Activated CD4-positive, alpha-beta memory T cell treated with anti-CD3 and anti-CD28 coated beads for 36 hours (primary cell): Measurements from ENCODE around the gene TOMM40. TPM values are rescaled to one million over a fixed set of nuclear protein-coding genes. Genes with fewer than 3 reads are reported as not detected.

Experiments used
- CTCF ChIA-PET: fragments of 350-600 bp; sonication (Branson Sonifier 250); formaldehyde crosslinking; loops from one replicate; lab custom pipeline; 2021; ENCODE audit warnings: antibody characterized with exemption, inconsistent platforms; lab: Charles Lee
- POLR2A ChIA-PET: fragments of 350-600 bp; sonication (Branson Sonifier 250); formaldehyde crosslinking; loops from one replicate; lab custom pipeline; 2021; ENCODE audit warnings: antibody characterized with exemption; lab: Charles Lee
- DNase-seq: peaks from one replicate; pipeline ENCODE4 v3.0.0-alpha.2; 2020
- H3K27ac Mint-ChIP-seq: one replicate; pipeline ENCODE4 v1.8.0; 2021; ENCODE audit warnings: mixed read lengths
- H3K27me3 Mint-ChIP-seq: one replicate; pipeline ENCODE4 v1.8.0; 2021; ENCODE audit warnings: mixed read lengths
- H3K36me3 Mint-ChIP-seq: one replicate; pipeline ENCODE4 v1.8.0; 2021; ENCODE audit warnings: mixed read lengths
- H3K4me1 Mint-ChIP-seq: one replicate; pipeline ENCODE4 v1.8.0; 2021; ENCODE audit warnings: low read depth, mixed read lengths
- H3K4me3 Mint-ChIP-seq: one replicate; pipeline ENCODE4 v1.8.0; 2021; ENCODE audit warnings: mild to moderate bottlenecking, mixed read lengths
- H3K9me3 Mint-ChIP-seq: one replicate; pipeline ENCODE4 v1.8.0; 2021; ENCODE audit warnings: mixed read lengths
- intact Hi-C: fragments of 100-400 bp; cut with micrococcal nuclease; formaldehyde crosslinking; loops from one replicate; pipeline ENCODE4 v1.15.1; 2023
- total RNA-seq, 2 experiments: library from RNA; stranded (reverse); gene quantifications; one replicate each; pipeline ENCODE4 v1.2.3, GENCODE V29; 2021

TOMM40 gene
- total RNA-seq, 2 experiments from 2014 or later = 86.4 to 87.1 TPM

DNA sequence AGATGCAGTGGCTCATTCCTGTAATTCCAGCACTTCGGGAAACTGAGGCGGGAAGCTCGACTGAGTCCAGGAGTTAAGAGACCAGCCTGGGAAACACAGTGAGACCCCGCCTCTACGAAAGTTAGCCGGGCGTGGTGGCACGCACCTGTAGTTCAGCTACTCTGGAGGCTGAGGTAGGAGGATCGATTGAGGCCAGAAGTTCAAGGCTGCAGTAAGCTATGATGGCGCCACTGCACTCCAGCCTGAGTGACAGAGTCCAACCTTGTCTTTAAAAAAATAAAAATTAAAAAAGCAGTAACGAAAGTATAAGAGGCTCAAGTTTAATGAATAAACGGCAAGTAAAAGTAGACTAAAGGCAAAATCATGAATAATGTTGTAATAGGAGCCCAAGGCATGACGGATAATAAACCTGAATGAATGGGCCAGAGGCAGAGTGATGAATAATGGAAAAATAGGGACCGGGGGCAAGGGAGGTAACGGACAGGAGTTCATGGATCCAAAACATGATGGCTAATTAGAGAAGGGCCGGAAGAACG is 1.2 kb upstream of the TOMM40 start:
- peaks cover 25% of the 10 kb centered on the region for H3K4me1 Mint-ChIP-seq
- peak overlapping the region; percentile 97 for H3K27ac Mint-ChIP-seq
- H3K27me3 Mint-ChIP-seq = no peaks in the 10 kb centered on the region
- ChIA-PET POLR2A (interaction anchor here (0.7 to 1.0 kb wide), 2 partner anchors 112 to 166 kb away, joined by 3 to 4 read pairs; no protein-coding TSS in a partner anchor), CTCF (interaction anchor here (0.6 to 3.6 kb wide), 8 partner anchors 9 to 289 kb away, joined by 3 to 23 read pairs (median 3); partner anchors contain the start of genes APOE, BLOC1S3 and NECTIN2)
- intact Hi-C loops = loop anchor here (1.0 to 2.0 kb wide), 7 partner anchors 45 to 288 kb away; partner anchors contain the start of genes BLOC1S3, CLASRP, RELB and TRAPPC6A
- H3K9me3 Mint-ChIP-seq = no peaks in the 10 kb centered on the region
- peaks cover 30% of the 10 kb centered on the region for H3K36me3 Mint-ChIP-seq
- peak overlapping the region; percentile 85 for H3K4me3 Mint-ChIP-seq
- no peak for DNase-seq

GRCh38 chr19:44890366-44891015 is 563 bp upstream of the TOMM40 start:
- intact Hi-C loops = loop anchor here (1.0 to 2.0 kb wide), 7 partner anchors 45 to 288 kb away; partner anchors contain the start of genes BLOC1S3, CLASRP, RELB and TRAPPC6A
- Mint-ChIP-seq H3K4me3 (peak overlapping the region; percentile 85), H3K36me3 (peaks cover 33% of the 10 kb centered on the region), H3K9me3 (no peaks in the 10 kb centered on the region), H3K27me3 (no peaks in the 10 kb centered on the region), H3K27ac (peak overlapping the region; percentile 97), H3K4me1 (peaks cover 27% of the 10 kb centered on the region)
- peak; percentile 100 for DNase-seq
- ChIA-PET CTCF (interaction anchor here (0.6 to 3.6 kb wide), 8 partner anchors 10 to 288 kb away, joined by 3 to 23 read pairs (median 3); partner anchors contain the start of genes APOE, BLOC1S3 and NECTIN2), POLR2A (interaction anchor here (0.6 to 1.0 kb wide), 3 partner anchors 111 to 730 kb away, joined by 3 to 6 read pairs (median 4); no protein-coding TSS in a partner anchor)

DNA sequence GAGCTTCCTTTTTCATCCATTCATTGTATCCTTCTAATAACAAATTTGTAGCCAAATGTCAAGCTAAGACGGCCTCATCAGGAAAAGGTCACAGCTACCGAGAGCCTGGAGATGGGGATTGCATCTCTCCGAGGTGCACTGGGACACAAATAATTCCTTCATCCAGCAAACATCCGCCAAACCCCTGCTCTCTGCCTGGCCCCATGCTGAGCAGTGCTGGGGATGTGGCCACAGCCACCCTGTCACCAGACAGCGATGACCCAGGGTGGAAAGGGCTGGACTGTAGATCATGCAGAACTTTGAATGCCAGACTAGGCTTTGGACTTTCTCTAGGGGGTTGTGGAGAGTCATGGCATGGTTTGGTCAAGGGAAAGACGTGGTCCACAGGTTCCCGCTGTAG is 1.9 kb downstream of the TOMM40 start:
- H3K4me1 Mint-ChIP-seq = peaks cover 28% of the 10 kb centered on the region
- POLR2A ChIA-PET = no interaction called here
- intact Hi-C loops = no loop called here
- H3K36me3 Mint-ChIP-seq = peaks cover 46% of the 10 kb centered on the region
- DNase-seq = no peak
- CTCF ChIA-PET = interaction anchor here (1.3 to 3.6 kb wide), 3 partner anchors 12 to 167 kb away, joined by 4 to 23 read pairs (median 4); partner anchors contain the start of gene APOE
- no peak overlapping the region for H3K27ac Mint-ChIP-seq
- no peaks in the 10 kb centered on the region for H3K9me3 Mint-ChIP-seq
- no peaks in the 10 kb centered on the region for H3K27me3 Mint-ChIP-seq
- peak overlapping the region; percentile 84 for H3K4me3 Mint-ChIP-seq

DNA sequence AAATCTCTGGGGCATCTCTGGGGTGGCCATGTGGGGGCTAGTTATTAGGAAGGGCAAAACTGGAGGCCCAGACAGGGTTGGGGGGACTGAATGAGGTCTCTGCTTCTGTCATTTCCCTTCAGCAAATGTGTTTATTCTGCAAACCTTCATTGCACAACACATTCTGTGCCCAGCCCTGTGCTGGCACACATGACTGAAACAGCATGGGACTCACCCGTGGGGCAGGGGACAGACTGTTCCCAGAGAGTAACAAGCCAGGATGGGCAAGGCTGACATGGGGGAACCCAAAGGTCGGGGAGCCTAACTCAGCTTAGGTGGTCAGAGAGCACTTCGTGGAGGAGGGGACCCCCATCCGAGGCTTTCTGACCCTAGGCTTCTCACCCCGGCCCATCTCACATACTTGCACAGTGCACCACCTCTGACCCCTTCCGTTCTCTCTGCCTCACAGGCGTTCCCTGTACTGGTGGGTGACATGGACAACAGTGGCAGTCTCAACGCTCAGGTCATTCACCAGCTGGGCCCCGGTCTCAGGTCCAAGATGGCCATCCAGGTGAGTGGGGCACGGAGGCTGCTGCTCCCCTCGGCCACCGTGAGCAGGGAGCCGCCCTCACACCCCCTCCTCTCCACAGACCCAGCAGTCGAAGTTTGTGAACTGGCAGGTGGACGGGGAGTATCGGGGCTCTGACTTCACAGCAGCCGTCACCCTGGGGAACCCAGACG is 2.4 kb downstream of the TOMM40 start:
- intact Hi-C loops = no loop called here
- no peaks in the 10 kb centered on the region for H3K27me3 Mint-ChIP-seq
- H3K4me1 Mint-ChIP-seq = peaks cover 28% of the 10 kb centered on the region

DNA sequence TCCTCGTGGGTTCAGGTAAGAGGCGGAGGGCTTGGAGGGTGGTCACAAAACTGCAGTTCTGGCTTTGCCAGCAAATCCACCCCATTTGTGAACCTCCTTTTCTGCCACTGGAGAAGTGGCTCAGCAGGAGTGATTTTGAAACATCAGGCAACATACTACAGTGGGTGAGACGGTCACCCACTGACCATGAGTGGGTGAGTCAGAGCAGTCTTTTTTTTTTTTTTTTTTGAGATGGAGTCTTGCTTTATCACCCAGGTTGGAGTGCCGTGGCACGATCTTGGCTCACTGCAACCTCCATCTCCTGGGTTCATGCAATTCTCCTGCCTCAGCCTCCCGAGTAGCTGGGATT is 3.0 kb downstream of the TOMM40 start:
- ChIA-PET CTCF (interaction anchor here (1.5 to 2.6 kb wide), 2 partner anchors 11 to 58 kb away, joined by 4 to 11 read pairs; partner anchors contain the start of gene APOE), POLR2A (no interaction called here)
- Mint-ChIP-seq H3K9me3 (no peaks in the 10 kb centered on the region), H3K4me3 (no peak overlapping the region), H3K4me1 (peaks cover 27% of the 10 kb centered on the region), H3K27me3 (no peaks in the 10 kb centered on the region), H3K36me3 (peaks cover 50% of the 10 kb centered on the region), H3K27ac (no peak overlapping the region)
- intact Hi-C loops = no loop called here
- no peak for DNase-seq

More for the DNA sequence above, 2.4 kb downstream of the TOMM40 start:
- H3K9me3 Mint-ChIP-seq = no peaks in the 10 kb centered on the region
- no peak for DNase-seq
- CTCF ChIA-PET = interaction anchor here (1.4 to 3.6 kb wide), 2 partner anchors 11 to 57 kb away, joined by 4 to 23 read pairs; partner anchors contain the start of gene APOE
- H3K27ac Mint-ChIP-seq = no peak overlapping the region
- H3K4me3 Mint-ChIP-seq = peak overlapping the region; percentile 84
- POLR2A ChIA-PET = no interaction called here
- peaks cover 50% of the 10 kb centered on the region for H3K36me3 Mint-ChIP-seq

DNA sequence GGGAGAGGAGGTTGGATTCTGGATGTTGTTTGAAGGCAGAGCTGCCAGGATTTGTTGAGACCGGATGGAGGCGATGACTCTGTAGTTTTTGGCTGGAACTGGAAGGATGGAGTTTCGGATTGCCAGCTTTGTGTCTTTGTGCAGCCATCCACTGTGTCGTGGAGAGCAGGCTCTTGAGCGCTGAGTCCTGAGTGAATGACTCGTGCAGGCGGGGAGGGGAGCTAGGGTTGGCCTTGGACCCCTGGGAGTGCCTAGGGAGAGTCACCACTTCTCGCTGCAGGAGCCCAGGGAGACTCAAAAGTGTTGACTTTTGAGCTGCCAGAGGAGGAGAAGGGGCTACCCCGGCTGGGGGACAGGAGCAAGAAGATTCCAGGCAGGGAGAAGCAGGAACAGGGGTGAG is 3.9 kb downstream of the TOMM40 start:
- no peak for DNase-seq
- Mint-ChIP-seq H3K36me3 (peaks cover 52% of the 10 kb centered on the region), H3K4me1 (peaks cover 26% of the 10 kb centered on the region), H3K27me3 (no peaks in the 10 kb centered on the region), H3K4me3 (no peak overlapping the region), H3K27ac (no peak overlapping the region), H3K9me3 (no peaks in the 10 kb centered on the region)
- ChIA-PET CTCF (interaction anchor here (1.5 to 2.6 kb wide), 2 partner anchors 10 to 58 kb away, joined by 4 to 11 read pairs; partner anchors contain the start of gene APOE), POLR2A (no interaction called here)
- intact Hi-C loops = no loop called here

DNA sequence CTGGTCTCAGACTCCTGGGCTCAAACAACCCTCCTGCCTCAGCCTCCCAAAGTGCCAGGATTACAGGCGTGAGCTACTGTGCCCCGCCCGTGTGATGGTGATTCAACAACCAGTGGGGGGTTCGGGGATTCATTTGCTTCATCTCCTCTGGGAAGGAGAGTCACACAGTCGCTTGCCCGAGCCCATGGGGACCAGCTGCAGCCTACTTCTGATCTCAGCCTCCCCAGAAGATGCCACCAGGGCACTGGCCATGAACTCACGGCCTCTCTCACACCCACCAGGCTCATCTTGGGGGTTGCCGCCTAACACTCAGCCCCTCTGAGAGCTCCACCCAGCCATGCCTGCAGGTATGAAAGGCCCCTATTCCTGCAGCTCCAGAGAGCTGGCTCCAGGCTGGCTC is 6.8 kb downstream of the TOMM40 start:
- intact Hi-C loops = no loop called here
- H3K27ac Mint-ChIP-seq = no peak overlapping the region
- H3K36me3 Mint-ChIP-seq = peaks cover 47% of the 10 kb centered on the region
- ChIA-PET POLR2A (no interaction called here), CTCF (no interaction called here)
- peaks cover 9% of the 10 kb centered on the region for H3K4me1 Mint-ChIP-seq
- no peak for DNase-seq
- no peaks in the 10 kb centered on the region for H3K9me3 Mint-ChIP-seq
- H3K27me3 Mint-ChIP-seq = no peaks in the 10 kb centered on the region
- no peak overlapping the region for H3K4me3 Mint-ChIP-seq

DNA sequence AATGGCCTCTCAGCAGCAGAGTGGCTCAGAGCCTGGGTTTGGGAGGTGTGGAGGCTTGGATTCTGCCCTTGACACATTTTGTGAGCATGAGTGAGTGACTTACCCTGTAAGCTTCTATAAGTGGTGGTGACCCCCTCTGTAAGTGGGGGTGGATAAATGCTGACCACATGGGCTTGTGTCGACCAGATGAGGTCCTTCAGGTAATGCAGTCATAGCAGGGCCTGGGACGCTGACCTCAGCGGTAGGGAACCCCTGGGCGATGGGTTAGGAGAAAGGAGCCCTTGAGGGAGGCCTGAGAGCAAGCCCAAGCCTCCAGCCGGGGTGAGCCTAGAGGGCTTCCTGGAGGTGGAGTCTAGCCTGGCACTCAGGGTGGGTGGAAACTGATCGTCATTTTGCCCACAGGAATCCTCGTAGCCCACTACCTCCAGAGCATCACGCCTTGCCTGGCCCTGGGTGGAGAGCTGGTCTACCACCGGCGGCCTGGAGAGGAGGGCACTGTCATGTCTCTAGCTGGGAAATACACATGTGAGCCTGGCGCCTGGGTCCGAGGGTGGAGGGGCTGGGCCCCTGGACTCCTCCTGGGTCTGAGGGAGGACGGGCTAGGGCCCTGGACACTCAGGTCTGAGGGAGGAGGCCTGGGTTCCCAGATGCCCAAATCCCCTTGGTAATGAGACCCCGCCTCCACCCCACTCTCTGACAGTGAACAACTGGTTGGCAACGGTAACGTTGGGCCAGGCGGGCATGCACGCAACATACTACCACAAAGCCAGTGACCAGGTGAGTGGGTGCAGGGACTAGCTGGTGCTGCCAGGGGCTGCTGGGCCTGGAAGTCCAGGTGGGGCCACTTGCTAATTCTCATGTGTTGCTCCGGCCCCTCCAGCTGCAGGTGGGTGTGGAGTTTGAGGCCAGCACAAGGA is 9.5 kb downstream of the TOMM40 start:
- Mint-ChIP-seq H3K4me3 (no peak overlapping the region), H3K27ac (no peak overlapping the region), H3K9me3 (no peaks in the 10 kb centered on the region), H3K36me3 (peaks cover 33% of the 10 kb centered on the region), H3K4me1 (peaks cover 1% of the 10 kb centered on the region), H3K27me3 (no peaks in the 10 kb centered on the region)
- no peak for DNase-seq
- POLR2A ChIA-PET = no interaction called here
- CTCF ChIA-PET = no interaction called here
- intact Hi-C loops = no loop called here

DNA sequence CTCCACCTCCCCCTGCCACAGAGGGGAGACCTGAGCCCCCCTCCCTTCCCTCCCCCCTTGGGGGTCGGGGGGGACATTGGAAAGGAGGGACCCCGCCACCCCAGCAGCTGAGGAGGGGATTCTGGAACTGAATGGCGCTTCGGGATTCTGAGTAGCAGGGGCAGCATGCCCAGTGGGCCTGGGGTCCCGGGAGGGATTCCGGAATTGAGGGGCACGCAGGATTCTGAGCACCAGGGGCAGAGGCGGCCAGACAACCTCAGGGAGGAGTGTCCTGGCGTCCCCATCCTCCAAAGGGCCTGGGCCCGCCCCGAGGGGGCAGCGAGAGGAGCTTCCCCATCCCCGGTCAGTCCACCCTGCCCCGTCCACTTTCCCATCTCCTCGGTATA is 12.2 kb downstream of the TOMM40 start:
- H3K9me3 Mint-ChIP-seq = no peaks in the 10 kb centered on the region
- peaks cover 18% of the 10 kb centered on the region for H3K27me3 Mint-ChIP-seq
- peaks cover 6% of the 10 kb centered on the region for H3K4me1 Mint-ChIP-seq
- H3K27ac Mint-ChIP-seq = no peak overlapping the region
- no peak overlapping the region for H3K4me3 Mint-ChIP-seq
- CTCF ChIA-PET = interaction anchor here (1.0 to 4.6 kb wide), 5 partner anchors 10 to 57 kb away, joined by 3 to 23 read pairs (median 11); partner anchors contain the start of gene TOMM40
- peaks cover 17% of the 10 kb centered on the region for H3K36me3 Mint-ChIP-seq
- POLR2A ChIA-PET = no interaction called here
- intact Hi-C loops = loop anchor here (1.0 kb wide), 1 partner anchor 48 kb away; no protein-coding TSS in a partner anchor
- DNase-seq = no peak

GRCh38 chr19:44903602-44904425 is 12.8 kb downstream of the TOMM40 start:
- Mint-ChIP-seq H3K9me3 (no peaks in the 10 kb centered on the region), H3K27ac (no peak overlapping the region), H3K4me1 (peaks cover 6% of the 10 kb centered on the region), H3K27me3 (peaks cover 18% of the 10 kb centered on the region), H3K36me3 (peaks cover 17% of the 10 kb centered on the region), H3K4me3 (no peak overlapping the region)
- DNase-seq = peak; percentile 82
- POLR2A ChIA-PET = interaction anchor here (1.7 kb wide), 1 partner anchor 11 kb away, joined by 5 read pairs; the partner anchor contains the start of gene APOC1
- intact Hi-C loops = loop anchor here (1.0 kb wide), 1 partner anchor 47 kb away; no protein-coding TSS in a partner anchor
- CTCF ChIA-PET = interaction anchor here (0.6 to 4.6 kb wide), 7 partner anchors 8 to 57 kb away, joined by 3 to 23 read pairs (median 11); partner anchors contain the start of gene TOMM40
